Choroid plexus epithelial cell (primary cell): Measurements from ENCODE around the gene TBCD.
A peak's percentile ranks its signal among the peaks of the same experiment; 100 is the strongest.

ENCODE experiments used
- DNase-seq: peaks from one replicate; pipeline ENCODE4 v3.0.0-alpha.2; 2010; ENCODE audit warnings: low read depth
- H3K4me3 ChIP-seq: 2 replicates; pipeline ENCODE4 v1.5.1; 2011; ENCODE audit warnings: low read depth, mild to moderate bottlenecking, control low read depth, low read length, moderate library complexity
- CTCF ChIP-seq: conservative IDR thresholded peaks from 2 replicates; pipeline ENCODE4 v1.5.1; 2011; ENCODE audit warnings: low read depth, mild to moderate bottlenecking, control low read depth, inconsistent platforms, low read length, moderate library complexity

Gene TBCD

GRCh38 chr17:82882715-82883418 lies 131.0 kb downstream of the TBCD start:
- no peak for DNase-seq
- no peak for TF ChIP-seq CTCF
- no peak overlapping the region for H3K4me3 ChIP-seq

GRCh38 chr17:82883419-82884031 lies 131.7 kb downstream of the TBCD start:
- TF ChIP-seq CTCF, result no peak
- no peak overlapping the region for H3K4me3 ChIP-seq
- no peak for DNase-seq

GRCh38 chr17:82884341-82884969 lies 132.6 kb downstream of the TBCD start:
- no peak for TF ChIP-seq CTCF
- DNase-seq, result no peak
- H3K4me3 ChIP-seq, result no peak overlapping the region

- DNase-seq, result no peak
- H3K4me3 ChIP-seq, result no peak overlapping the region
- TF ChIP-seq CTCF, result no peak
Observed at GRCh38 chr17:82884970-82885353, 133.1 kb downstream of the TBCD start.

GRCh38 chr17:82887255-82888164 lies 135.6 kb downstream of the TBCD start:
- TF ChIP-seq CTCF, result no peak

GRCh38 chr17:82888583-82889495 lies 137.0 kb downstream of the TBCD start:
- DNase-seq, result no peak
- H3K4me3 ChIP-seq, result no peak overlapping the region
- TF ChIP-seq CTCF, result no peak

More at GRCh38 chr17:82887255-82888164, 135.6 kb downstream of the TBCD start:
- peak; percentile 13 for DNase-seq
- no peak overlapping the region for H3K4me3 ChIP-seq
